NOMO-1 treated with dmso at 0.1 percent for 144 hours (cell line): ENCODE results near the gene LRMDA.

Experiments used
- DNase-seq: peaks from one replicate; lab custom pipeline; 2025; ENCODE audit not compliant: unreplicated experiment; lab: John Stamatoyannopoulos, UW

The LRMDA gene

GRCh38 chr10:75935650-75936400, 504.4 kb downstream of the LRMDA start:
- DNase-seq: no peak

- DNase-seq: no peak
These were observed 505.4 kb downstream of the LRMDA start for GRCh38 chr10:75936841-75937240.

DNA sequence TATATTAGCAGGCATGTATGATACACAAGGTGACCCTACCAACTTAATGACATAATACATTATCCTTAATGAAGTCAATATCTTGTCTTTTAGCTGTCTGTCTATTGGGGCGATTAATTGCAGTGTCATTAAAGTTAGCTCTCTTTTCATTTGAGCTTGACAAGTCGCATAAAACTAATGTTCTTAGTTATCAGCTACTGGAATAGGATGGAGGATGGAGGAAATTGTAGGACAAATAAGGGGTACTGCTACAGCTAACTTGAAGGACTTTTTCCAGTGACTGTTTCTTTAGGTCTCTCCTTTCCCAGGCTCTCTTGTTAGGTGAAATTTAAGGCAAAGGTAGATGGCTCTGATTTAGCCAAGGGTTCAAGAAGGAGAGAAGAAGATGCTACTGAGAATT, 506.4 kb downstream of the LRMDA start:
- DNase-seq: no peak

- DNase-seq: no peak
These were observed 507.1 kb downstream of the LRMDA start for GRCh38 chr10:75938380-75939122.

- no peak for DNase-seq
These were observed 508.1 kb downstream of the LRMDA start for GRCh38 chr10:75939541-75939940.

DNA sequence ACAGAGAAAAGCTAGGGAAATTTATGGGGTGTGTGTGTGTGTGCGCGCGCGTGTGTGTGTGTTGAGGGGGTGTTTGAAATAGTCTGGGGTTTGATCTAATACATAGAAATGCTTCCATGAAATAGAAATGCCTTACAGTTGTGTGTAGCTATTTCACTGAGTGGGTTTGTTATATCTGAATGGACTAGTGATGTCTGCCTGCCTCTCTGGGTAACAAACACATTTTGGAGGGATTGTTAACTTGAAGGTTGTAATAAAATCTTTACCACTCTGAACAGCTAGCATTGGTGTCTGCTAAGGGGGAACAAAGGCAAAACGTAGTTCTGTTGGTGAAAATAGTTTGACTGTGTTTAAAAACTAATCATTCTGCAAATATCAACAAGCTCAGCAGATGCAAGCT, 509.3 kb downstream of the LRMDA start:
- DNase-seq: no peak

GRCh38 chr10:75941223-75941801, 509.9 kb downstream of the LRMDA start:
- DNase-seq: no peak

- no peak for DNase-seq
These were observed 512.6 kb downstream of the LRMDA start for GRCh38 chr10:75944061-75944460.

GRCh38 chr10:75948583-75948982, 517.2 kb downstream of the LRMDA start:
- DNase-seq: no peak

GRCh38 chr10:75950307-75950706, 518.9 kb downstream of the LRMDA start:
- no peak for DNase-seq

DNA sequence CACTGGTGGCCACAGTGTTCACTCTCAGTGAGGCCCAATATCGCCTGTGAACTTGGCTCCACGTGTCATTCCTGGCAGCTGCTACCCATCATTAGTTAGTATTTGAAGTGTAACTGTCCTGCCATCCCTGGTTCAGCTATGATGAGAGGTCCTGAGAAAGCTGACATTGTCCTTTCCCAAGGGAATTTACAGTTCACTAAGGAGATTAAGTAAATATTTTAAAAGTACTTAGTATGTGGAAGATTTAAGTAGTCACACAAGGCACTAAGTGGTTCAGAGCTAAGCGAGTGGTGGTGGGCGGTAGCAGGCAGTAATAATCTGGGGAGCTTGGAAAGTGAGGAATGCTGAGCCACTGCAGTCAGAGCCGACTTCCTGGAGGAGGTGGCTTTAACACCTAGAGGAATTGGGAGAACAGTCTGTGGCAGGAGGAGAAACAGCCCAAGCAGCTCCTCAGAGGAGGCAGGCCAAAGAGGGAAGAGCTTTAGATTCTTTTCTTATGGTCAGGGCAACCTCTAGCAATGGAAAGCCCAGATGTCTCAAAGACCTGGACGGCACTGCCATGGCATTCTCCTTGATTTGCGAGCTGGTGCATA, 519.7 kb downstream of the LRMDA start:
- no peak for DNase-seq

DNA sequence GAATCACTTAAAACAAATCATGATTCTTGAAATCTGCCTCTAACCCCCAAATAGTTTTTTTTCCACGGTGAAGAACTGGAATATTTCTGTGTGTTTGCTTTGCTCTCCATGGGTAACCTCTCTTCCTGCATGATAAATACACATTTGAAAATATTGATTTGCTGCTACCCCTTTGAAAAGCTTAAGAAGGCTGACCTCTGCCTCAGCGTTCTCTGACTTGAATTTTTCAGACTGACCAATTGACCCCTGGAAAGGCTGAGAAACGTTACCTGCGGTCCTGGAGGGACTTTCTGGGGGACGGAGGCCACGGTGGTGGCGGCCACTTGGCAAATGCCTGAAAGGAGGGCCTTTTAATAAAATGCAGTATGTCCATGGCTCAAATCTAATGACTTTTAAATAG, 520.2 kb downstream of the LRMDA start:
- DNase-seq: no peak

- no peak for DNase-seq
These were observed 520.7 kb downstream of the LRMDA start for GRCh38 chr10:75952093-75952492.

GRCh38 chr10:75954486-75954885, 523.1 kb downstream of the LRMDA start:
- DNase-seq: peak; percentile 45

DNA sequence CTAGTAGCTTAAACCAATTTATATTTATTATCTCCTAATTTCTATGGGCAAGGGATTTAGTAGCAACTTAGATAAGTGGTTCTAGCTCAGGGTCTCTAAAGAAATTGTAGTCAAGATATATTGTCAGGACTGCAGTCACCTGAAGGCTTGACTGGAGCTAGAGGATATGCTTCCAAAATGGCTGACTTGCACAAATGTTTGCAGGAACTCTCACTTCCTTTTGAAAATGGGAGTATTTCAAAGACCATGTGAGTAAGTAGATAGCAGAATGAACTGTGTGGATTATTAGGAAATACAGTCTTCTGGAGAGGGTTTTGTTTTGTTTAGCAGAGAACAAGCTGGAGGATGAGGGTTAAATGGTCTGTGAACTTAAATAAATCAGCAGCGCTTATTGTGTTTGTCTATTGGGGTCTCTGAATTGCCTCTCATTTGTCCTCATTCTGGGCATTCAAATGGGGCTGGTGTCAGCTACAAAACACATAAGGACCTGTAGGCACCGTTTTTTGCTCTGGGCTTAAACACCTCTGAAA, 524.6 kb downstream of the LRMDA start:
- peak; percentile 49 for DNase-seq

DNA sequence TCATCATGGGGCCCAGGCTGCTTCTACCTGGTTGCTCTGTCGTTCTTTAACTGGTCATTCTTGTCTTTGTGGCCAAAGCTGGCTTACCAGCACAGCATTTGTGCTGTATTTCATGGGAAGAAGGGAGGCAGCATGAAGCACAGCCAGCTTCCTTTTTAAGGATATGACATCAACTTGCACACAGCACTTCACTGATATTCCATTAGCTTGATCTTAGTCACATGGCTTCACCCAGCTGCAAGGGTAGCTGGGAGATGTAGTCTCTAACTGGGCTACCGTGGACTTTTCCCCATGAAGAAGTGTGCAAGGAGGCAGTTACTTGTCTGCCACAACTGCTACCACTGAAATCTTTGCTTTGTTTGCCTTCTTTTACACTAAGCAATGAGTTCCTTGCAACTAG, 525.2 kb downstream of the LRMDA start:
- no peak for DNase-seq

GRCh38 chr10:75957314-75958120, 526.1 kb downstream of the LRMDA start:
- peak; percentile 63 for DNase-seq

GRCh38 chr10:75959209-75959608, 527.8 kb downstream of the LRMDA start:
- no peak for DNase-seq

DNA sequence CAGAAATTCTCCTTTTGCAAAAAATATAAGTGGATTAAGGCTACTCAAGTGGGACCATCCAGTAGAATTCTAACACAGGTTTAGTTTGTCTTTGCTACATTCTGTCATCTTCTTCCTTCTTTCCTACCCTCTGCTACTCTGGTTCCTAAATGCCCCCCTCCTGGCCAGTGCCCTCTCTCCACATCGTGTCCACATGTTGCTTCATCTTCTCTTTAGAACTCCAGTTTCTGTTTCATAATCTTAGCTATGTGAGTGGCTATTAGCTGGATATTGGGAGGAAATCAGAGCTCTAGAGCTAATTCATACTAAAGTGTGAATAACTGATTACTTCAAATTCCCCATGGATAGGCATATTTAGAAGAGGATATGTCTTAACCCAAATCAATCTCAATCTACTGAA, 528.5 kb downstream of the LRMDA start:
- DNase-seq: no peak

DNA sequence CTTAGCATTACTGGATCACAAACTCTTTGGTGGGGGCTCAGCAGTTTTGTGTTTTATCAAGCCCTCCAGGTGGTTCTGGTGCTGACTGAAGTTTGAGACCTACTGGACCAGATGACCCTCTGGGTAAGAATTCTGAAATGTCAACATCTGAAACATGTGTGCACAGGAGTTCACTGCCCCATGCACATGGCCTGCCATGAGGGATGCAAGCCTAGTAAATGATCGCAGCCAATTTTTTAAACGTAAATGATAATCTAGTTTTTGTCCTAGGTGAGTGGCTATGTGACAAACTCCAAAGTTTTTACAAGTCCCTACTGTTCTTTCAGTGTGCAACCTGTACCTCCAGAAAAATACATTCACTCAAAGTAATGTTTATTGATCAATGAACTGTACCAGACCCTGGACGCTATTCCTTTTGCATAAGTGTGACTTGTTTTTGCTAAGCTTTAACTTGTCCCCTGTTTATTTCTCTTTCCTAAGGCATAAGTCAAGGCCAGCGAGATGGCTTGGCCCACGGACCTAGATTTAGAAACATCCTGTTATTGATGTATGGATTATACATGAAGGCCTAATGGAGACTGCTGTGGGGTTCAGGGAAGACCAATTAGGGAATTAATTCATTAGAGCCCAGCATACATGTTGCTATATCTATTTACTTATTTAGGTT, 531.1 kb downstream of the LRMDA start:
- DNase-seq: no peak
